SK-N-SH treated with all-trans-retinoic acid at 6 μM for 48 hours (cell line): ENCODE data around the gene FAM227B.
"Not testable (repeated sequence)": the region's sequence is repeated elsewhere in the genome, so short reads cannot be mapped to it uniquely, and the experiment has no call there.

Experiments
- ATAC-seq: fragments of 200-7000 bp; cut with Tn5 transposase; 3 replicates; pipeline ENCODE4 v1.9.1; 2020; ENCODE audit warnings: mild to moderate bottlenecking, moderate library complexity
- ARNTL ChIP-seq: fragments of 450-650 bp; formaldehyde crosslinking; IDR thresholded peaks from 2 replicates; pipeline ENCODE4 v1.5.0; 2020; ENCODE audit warnings: low read depth, mild to moderate bottlenecking, moderate library complexity, borderline replicate concordance
- BACH2 ChIP-seq: fragments of 250-450 bp; sonication (Bioruptor Pico); IDR thresholded peaks from 2 replicates; pipeline ENCODE4 v1.9.0; 2021; ENCODE audit warnings: mild to moderate bottlenecking, borderline replicate concordance
- CREB5 ChIP-seq: fragments of 250-450 bp; sonication (Bioruptor Pico); IDR thresholded peaks from 2 replicates; pipeline ENCODE4 v1.5.1; 2020; ENCODE audit warnings: low read depth, mild to moderate bottlenecking, moderate library complexity
- CSDC2 ChIP-seq: fragments of 250-450 bp; sonication (Bioruptor Pico); IDR thresholded peaks from 2 replicates; pipeline ENCODE4 v1.5.0; 2020; ENCODE audit warnings: mild to moderate bottlenecking, moderate library complexity
- GLIS3 ChIP-seq: fragments of 250-450 bp; sonication (Bioruptor Pico); IDR thresholded peaks from 2 replicates; pipeline ENCODE4 v1.5.0; 2020; ENCODE audit warnings: mild to moderate bottlenecking, moderate library complexity
- OSR1 ChIP-seq: fragments of 250-450 bp; sonication (Bioruptor Pico); IDR thresholded peaks from 2 replicates; pipeline ENCODE4 v1.8.0; 2022; ENCODE audit warnings: moderate library complexity, mild to moderate bottlenecking, inconsistent platforms
- PATZ1 ChIP-seq: fragments of 250-450 bp; sonication (Bioruptor Pico); IDR thresholded peaks from 2 replicates; pipeline ENCODE4 v1.8.0; 2020; ENCODE audit warnings: mild to moderate bottlenecking, moderate library complexity, borderline replicate concordance
- POU6F1 ChIP-seq: fragments of 250-450 bp; sonication (Bioruptor Pico); IDR thresholded peaks from 2 replicates; pipeline ENCODE4 v1.8.0; 2021; ENCODE audit warnings: low read depth, mild to moderate bottlenecking, moderate library complexity, borderline replicate concordance
- PPARA ChIP-seq: fragments of 250-450 bp; sonication (Bioruptor Pico); IDR thresholded peaks from 2 replicates; pipeline ENCODE4 v1.5.0; 2020; ENCODE audit warnings: mild to moderate bottlenecking, borderline replicate concordance
- RARB ChIP-seq: fragments of 250-450 bp; sonication (Bioruptor Pico); IDR thresholded peaks from 2 replicates; pipeline ENCODE4 v1.8.0; 2021; ENCODE audit warnings: mild to moderate bottlenecking, moderate library complexity
- SNAI2 ChIP-seq: fragments of 250-450 bp; sonication (Bioruptor Pico); IDR thresholded peaks from 2 replicates; pipeline ENCODE4 v1.5.0; 2020; ENCODE audit warnings: mild to moderate bottlenecking, moderate library complexity
- TCF4 ChIP-seq: fragments of 250-450 bp; sonication (Bioruptor Pico); IDR thresholded peaks from 2 replicates; pipeline ENCODE4 v1.8.0; 2021; ENCODE audit warnings: mild to moderate bottlenecking, moderate library complexity, borderline replicate concordance
- ZC3H10 ChIP-seq: fragments of 250-450 bp; sonication (Bioruptor Pico); IDR thresholded peaks from 2 replicates; pipeline ENCODE4 v1.5.1; 2021; ENCODE audit warnings: mild to moderate bottlenecking, moderate library complexity
- ZFP3 ChIP-seq: fragments of 250-450 bp; sonication (Bioruptor Pico); IDR thresholded peaks from 2 replicates; pipeline ENCODE4 v1.5.0; 2020; ENCODE audit warnings: mild to moderate bottlenecking, moderate library complexity
- ZFP30 ChIP-seq: fragments of 450-650 bp; formaldehyde crosslinking; IDR thresholded peaks from 2 replicates; pipeline ENCODE4 v1.5.0; 2022; ENCODE audit warnings: mild to moderate bottlenecking, moderate library complexity
- ZNF565 ChIP-seq: fragments of 450-650 bp; formaldehyde crosslinking; conservative IDR thresholded peaks from 2 replicates; pipeline ENCODE4 v1.5.0; 2020; ENCODE audit warnings: low read depth, mild to moderate bottlenecking, moderate library complexity
- ZNF8 ChIP-seq: fragments of 450-650 bp; formaldehyde crosslinking; IDR thresholded peaks from 2 replicates; pipeline ENCODE4 v1.5.0; 2020; ENCODE audit warnings: mild to moderate bottlenecking, moderate library complexity
- TF ChIP-seq, protein P1 (sequence below): fragments of 250-450 bp; sonication (Bioruptor Pico); IDR thresholded peaks from 2 replicates; pipeline ENCODE4 v1.5.0; 2020; ENCODE audit warnings: mild to moderate bottlenecking, moderate library complexity
- TF ChIP-seq, protein P2 (sequence below): fragments of 250-450 bp; sonication (Bioruptor Pico); IDR thresholded peaks from 2 replicates; pipeline ENCODE4 v1.5.1; 2021; ENCODE audit warnings: mild to moderate bottlenecking, moderate library complexity

FAM227B gene

DNA sequence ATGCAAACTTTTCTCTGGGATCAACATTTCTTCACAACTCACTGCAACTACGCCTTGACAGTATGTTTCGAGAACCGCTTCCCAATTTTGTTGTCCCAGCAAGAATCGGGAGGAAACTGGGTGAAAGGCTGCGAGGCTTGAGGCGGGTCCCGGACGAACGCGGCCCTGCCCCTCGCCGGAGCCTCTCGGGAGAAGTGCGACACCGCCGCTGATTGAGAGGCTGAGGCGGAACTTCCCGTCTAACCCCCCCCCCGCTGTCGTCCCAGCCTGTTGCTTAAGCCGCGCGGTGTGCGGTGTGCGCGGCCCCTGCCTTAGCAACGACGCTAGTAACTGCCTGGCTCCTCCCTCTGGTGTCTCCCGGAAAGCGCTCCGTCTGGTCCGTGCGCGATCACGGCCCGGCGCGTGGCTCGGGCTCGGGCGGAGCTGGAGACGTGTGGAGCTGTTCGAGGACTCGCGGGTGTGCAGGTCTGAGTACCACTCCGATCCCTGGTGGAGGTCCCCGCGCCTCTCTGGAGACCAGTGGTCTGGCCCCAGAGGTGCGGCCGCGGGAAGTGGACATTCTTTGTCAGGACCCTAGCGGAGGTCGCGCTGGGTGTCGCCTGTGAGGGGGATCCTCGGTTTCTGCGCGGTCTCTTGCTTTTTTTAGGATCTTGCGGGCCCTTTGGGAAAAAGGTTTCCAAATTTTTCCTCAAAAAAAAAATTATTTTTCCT lies at the start of gene FAM227B, which contains the start of gene DTWD1:
Gene FAM227B, minus strand, starts transcription at position 161 of the 711 bp plus-strand sequence. CDS start 5,647 bp downstream, outside the sequence.
Gene DTWD1, plus strand, starts transcription at position 391 of the 711 bp plus-strand sequence. CDS start 4,120 bp downstream, outside the sequence.
- TF ChIP-seq OSR1 (CRISPR knock-in tag) (no peak), BACH2 (CRISPR knock-in tag) (no peak), TCF4 (CRISPR knock-in tag) (peak; percentile 49; the same call in 1 of the 2 replicates), POU6F1 (0 out of 2 replicates have a peak, but pooled peaks have one; percentile 20), ZNF8 (CRISPR knock-in tag) (no peak), ZNF565 (CRISPR knock-in tag) (no peak), ZFP3 (CRISPR knock-in tag) (peak; percentile 53; the same call in 1 of the 2 replicates), PATZ1 (CRISPR knock-in tag) (no peak), ARNTL (CRISPR knock-in tag) (no peak), GLIS3 (0 out of 2 replicates have a peak, but pooled peaks have one; percentile 5)
- TF ChIP-seq, protein P1, sequence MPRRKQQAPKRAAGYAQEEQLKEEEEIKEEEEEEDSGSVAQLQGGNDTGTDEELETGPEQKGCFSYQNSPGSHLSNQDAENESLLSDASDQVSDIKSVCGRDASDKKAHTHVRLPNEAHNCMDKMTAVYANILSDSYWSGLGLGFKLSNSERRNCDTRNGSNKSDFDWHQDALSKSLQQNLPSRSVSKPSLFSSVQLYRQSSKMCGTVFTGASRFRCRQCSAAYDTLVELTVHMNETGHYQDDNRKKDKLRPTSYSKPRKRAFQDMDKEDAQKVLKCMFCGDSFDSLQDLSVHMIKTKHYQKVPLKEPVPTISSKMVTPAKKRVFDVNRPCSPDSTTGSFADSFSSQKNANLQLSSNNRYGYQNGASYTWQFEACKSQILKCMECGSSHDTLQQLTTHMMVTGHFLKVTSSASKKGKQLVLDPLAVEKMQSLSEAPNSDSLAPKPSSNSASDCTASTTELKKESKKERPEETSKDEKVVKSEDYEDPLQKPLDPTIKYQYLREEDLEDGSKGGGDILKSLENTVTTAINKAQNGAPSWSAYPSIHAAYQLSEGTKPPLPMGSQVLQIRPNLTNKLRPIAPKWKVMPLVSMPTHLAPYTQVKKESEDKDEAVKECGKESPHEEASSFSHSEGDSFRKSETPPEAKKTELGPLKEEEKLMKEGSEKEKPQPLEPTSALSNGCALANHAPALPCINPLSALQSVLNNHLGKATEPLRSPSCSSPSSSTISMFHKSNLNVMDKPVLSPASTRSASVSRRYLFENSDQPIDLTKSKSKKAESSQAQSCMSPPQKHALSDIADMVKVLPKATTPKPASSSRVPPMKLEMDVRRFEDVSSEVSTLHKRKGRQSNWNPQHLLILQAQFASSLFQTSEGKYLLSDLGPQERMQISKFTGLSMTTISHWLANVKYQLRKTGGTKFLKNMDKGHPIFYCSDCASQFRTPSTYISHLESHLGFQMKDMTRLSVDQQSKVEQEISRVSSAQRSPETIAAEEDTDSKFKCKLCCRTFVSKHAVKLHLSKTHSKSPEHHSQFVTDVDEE (CRISPR knock-in tag) = peak; percentile 38; the same call in 1 of the 2 replicates
- TF ChIP-seq, protein P2, sequence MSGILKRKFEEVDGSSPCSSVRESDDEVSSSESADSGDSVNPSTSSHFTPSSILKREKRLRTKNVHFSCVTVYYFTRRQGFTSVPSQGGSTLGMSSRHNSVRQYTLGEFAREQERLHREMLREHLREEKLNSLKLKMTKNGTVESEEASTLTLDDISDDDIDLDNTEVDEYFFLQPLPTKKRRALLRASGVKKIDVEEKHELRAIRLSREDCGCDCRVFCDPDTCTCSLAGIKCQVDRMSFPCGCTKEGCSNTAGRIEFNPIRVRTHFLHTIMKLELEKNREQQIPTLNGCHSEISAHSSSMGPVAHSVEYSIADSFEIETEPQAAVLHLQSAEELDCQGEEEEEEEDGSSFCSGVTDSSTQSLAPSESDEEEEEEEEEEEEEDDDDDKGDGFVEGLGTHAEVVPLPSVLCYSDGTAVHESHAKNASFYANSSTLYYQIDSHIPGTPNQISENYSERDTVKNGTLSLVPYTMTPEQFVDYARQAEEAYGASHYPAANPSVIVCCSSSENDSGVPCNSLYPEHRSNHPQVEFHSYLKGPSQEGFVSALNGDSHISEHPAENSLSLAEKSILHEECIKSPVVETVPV (CRISPR knock-in tag) = no peak
- TF ChIP-seq, all 23 proteins: peak for 5
- ATAC-seq = peak; percentile 99

- no peak for ATAC-seq
- TF ChIP-seq PATZ1 (CRISPR knock-in tag) (no peak), ZFP30 (CRISPR knock-in tag) (no peak), POU6F1 (no peak), BACH2 (CRISPR knock-in tag) (no peak), PPARA (CRISPR knock-in tag) (no peak), ZC3H10 (no peak), CREB5 (CRISPR knock-in tag) (no peak), RARB (CRISPR knock-in tag) (no peak), TCF4 (CRISPR knock-in tag) (no peak), CSDC2 (CRISPR knock-in tag) (no peak), SNAI2 (no peak), OSR1 (CRISPR knock-in tag) (no peak)
- TF ChIP-seq, protein P1 (CRISPR knock-in tag) = no peak
Observed at GRCh38 chr15:49669288-49669687, 48.7 kb upstream of the FAM227B start.

GRCh38 chr15:49666486-49666885 lies 45.9 kb upstream of the FAM227B start:
- not testable (repeated sequence) for ATAC-seq
